SK-N-SH (cell line): ENCODE data around the gene IGF2BP2. TPM values are rescaled to one million over a fixed set of nuclear protein-coding genes. Genes with fewer than 3 reads are reported as not detected.
"Not testable (repeated sequence)": the region's sequence is repeated elsewhere in the genome, so short reads cannot be mapped to it uniquely, and the experiment has no call there.

Source experiments
- CTCF ChIA-PET: fragments of 300-600, 350-600 bp; formaldehyde crosslinking; extraction: SDS; loops from one replicate; lab custom pipeline; 2021; lab: Yijun Ruan, JAX
- POLR2A ChIA-PET: fragments of 350-600 bp; sonication (Branson Sonifier 250); formaldehyde crosslinking; extraction: SDS; loops from one replicate; lab custom pipeline; 2020; ENCODE audit warnings: antibody characterized with exemption, inconsistent platforms; lab: Yijun Ruan, JAX
- DNase-seq: peaks from one replicate; pipeline ENCODE4 v3.0.0; 2012
- H2AFZ ChIP-seq: fragments of 200-600 bp; sonication (generic); 2 replicates; pipeline ENCODE4 v1.8.1; 2016; ENCODE audit warnings: antibody characterized with exemption, mild to moderate bottlenecking, low read depth
- H3F3A ChIP-seq: fragments of 200-600 bp; sonication (generic); replicated peaks from 2 replicates; pipeline ENCODE3; 2016; ENCODE audit warnings: antibody characterized with exemption, mild to moderate bottlenecking; ENCODE audit not compliant: insufficient read depth
- H3K27ac ChIP-seq, 2 experiments: fragments of 200-500 bp in 1 of 2; fragments of 200-600 bp in 1 of 2; sonication (Bioruptor generic) in 1 of 2; sonication (generic), shearing (Covaris generic) in 1 of 2; 2 replicates each; pipeline versions ENCODE4 v1.5.1 to v1.6.1; 2014 to 2016; ENCODE audit warnings: low read depth in 2 of 2, inconsistent platforms in 1 of 2, low read length in 1 of 2, mild to moderate bottlenecking in 1 of 2, mixed read lengths in 1 of 2
- H3K27me3 ChIP-seq: fragments of 200-600 bp; sonication (generic), shearing (Covaris generic); 2 replicates; pipeline ENCODE4 v1.6.1; 2016; ENCODE audit warnings: mixed run types; ENCODE audit not compliant: insufficient read depth
- H3K36me3 ChIP-seq, 2 experiments: fragments of 200-500 bp in 1 of 2; fragments of 200-600 bp in 1 of 2; sonication (Bioruptor generic) in 1 of 2; sonication (generic) in 1 of 2; replicated peaks in 1 of 2; 2 replicates each; pipeline versions ENCODE3 to v1.5.1; 2014 to 2016; ENCODE audit warnings: low read length in 1 of 2, mild to moderate bottlenecking in 1 of 2; ENCODE audit not compliant: insufficient read depth in 2 of 2, control insufficient read depth in 1 of 2
- H3K4me1 ChIP-seq, 2 experiments: fragments of 200-500 bp in 1 of 2; fragments of 200-600 bp in 1 of 2; sonication (Bioruptor generic) in 1 of 2; sonication (generic), shearing (Covaris generic) in 1 of 2; 2 replicates each; pipeline versions ENCODE4 v1.5.1 to v1.6.1; 2014 to 2016; ENCODE audit warnings: low read depth in 1 of 2, low read length in 1 of 2, mixed run types in 1 of 2; ENCODE audit not compliant: insufficient read depth in 2 of 2, control insufficient read depth in 1 of 2
- H3K4me2 ChIP-seq: fragments of 200-600 bp; sonication (generic), shearing (Covaris generic); 2 replicates; pipeline ENCODE4 v1.6.1; 2017; ENCODE audit warnings: mixed run types
- H3K4me3 ChIP-seq, 2 experiments: fragments of 200-500 bp in 1 of 2; fragments of 200-600 bp in 1 of 2; sonication (Bioruptor generic) in 1 of 2; sonication (generic), shearing (Covaris generic) in 1 of 2; 2 replicates each; pipeline versions ENCODE4 v1.5.1 to v1.8.1; 2014 to 2016; ENCODE audit warnings: low read depth in 2 of 2, inconsistent platforms in 1 of 2, low read length in 1 of 2, mild to moderate bottlenecking in 1 of 2, mixed read lengths in 1 of 2, moderate library complexity in 1 of 2
- H3K79me2 ChIP-seq: fragments of 200-600 bp; sonication (generic); 2 replicates; pipeline ENCODE4 v1.8.1; 2017; ENCODE audit warnings: mild to moderate bottlenecking; ENCODE audit not compliant: insufficient read depth
- H3K9ac ChIP-seq: fragments of 200-600 bp; sonication (generic); 2 replicates; pipeline ENCODE4 v1.6.1; 2017; ENCODE audit warnings: mixed run types
- H3K9me2 ChIP-seq: fragments of 200-600 bp; sonication (generic); 2 replicates; pipeline ENCODE4 v1.6.1; 2017; ENCODE audit warnings: mixed run types
- H3K9me3 ChIP-seq: fragments of 200-600 bp; sonication (generic); 2 replicates; pipeline ENCODE4 v1.6.1; 2017; ENCODE audit warnings: mixed run types, mild to moderate bottlenecking, moderate library complexity
- H4K20me1 ChIP-seq: fragments of 200-600 bp; sonication (generic); 2 replicates; pipeline ENCODE4 v1.6.1; 2017; ENCODE audit warnings: mild to moderate bottlenecking, mixed run types; ENCODE audit not compliant: insufficient read depth
- CHD2 ChIP-seq: fragments of 150-350 bp; IDR thresholded peaks from 2 replicates; pipeline ENCODE4 v1.6.1; 2018; ENCODE audit warnings: low read length; ENCODE audit not compliant: partially characterized antibody
- EP300 ChIP-seq, 2 experiments: IDR thresholded peaks; 2 replicates each; pipeline versions ENCODE4 v1.4.0 to v1.6.1; 2012; ENCODE audit warnings: borderline replicate concordance in 1 of 2, low read depth in 1 of 2, low read length in 1 of 2
- FOSL2 ChIP-seq: IDR thresholded peaks from 2 replicates; pipeline ENCODE4 v1.4.0; 2012; ENCODE audit warnings: low read depth, mild to moderate bottlenecking, moderate library complexity, borderline replicate concordance
- MEF2A ChIP-seq: IDR thresholded peaks from 2 replicates; pipeline ENCODE4 v1.4.0; 2012; ENCODE audit warnings: low read depth, borderline replicate concordance
- POLR2AphosphoS5 ChIP-seq: IDR thresholded peaks from 2 replicates; pipeline ENCODE4 v1.6.1; 2012; ENCODE audit warnings: low read depth, low read length
- YY1 ChIP-seq: IDR thresholded peaks from 2 replicates; pipeline ENCODE4 v1.4.0; 2012; ENCODE audit warnings: low read depth, mild to moderate bottlenecking
- WGBS: methylation state at CpG from one replicate; pipeline ENCODE4 v1.1.6; 2017; ENCODE audit warnings: low lambda C conversion rate; 5-methylcytosine and 5-hydroxymethylcytosine counted together
- polyA plus RNA-seq, 3 experiments: library from polyadenylated mRNA; depleted of rRNA; stranded (reverse); fragments of >200 nt; gene quantifications; 2 replicates each; pipeline ENCODE4 v1.2.3, GENCODE V29; 2012
- TF ChIP-seq, protein P1 (sequence below): fragments of 150-350 bp; IDR thresholded peaks from 2 replicates; pipeline ENCODE4 v1.6.1; 2017; ENCODE audit warnings: antibody characterized with exemption, low read length, low read depth, borderline replicate concordance
- TF ChIP-seq, protein P2 (sequence below): IDR thresholded peaks from 2 replicates; pipeline ENCODE4 v1.6.1; 2012; ENCODE audit warnings: mild to moderate bottlenecking, low read depth, low read length, moderate library complexity

Gene IGF2BP2
- polyA plus RNA-seq, 1 of the 3 experiments (the other 2 are of a cell fraction): 5.4 TPM

DNA sequence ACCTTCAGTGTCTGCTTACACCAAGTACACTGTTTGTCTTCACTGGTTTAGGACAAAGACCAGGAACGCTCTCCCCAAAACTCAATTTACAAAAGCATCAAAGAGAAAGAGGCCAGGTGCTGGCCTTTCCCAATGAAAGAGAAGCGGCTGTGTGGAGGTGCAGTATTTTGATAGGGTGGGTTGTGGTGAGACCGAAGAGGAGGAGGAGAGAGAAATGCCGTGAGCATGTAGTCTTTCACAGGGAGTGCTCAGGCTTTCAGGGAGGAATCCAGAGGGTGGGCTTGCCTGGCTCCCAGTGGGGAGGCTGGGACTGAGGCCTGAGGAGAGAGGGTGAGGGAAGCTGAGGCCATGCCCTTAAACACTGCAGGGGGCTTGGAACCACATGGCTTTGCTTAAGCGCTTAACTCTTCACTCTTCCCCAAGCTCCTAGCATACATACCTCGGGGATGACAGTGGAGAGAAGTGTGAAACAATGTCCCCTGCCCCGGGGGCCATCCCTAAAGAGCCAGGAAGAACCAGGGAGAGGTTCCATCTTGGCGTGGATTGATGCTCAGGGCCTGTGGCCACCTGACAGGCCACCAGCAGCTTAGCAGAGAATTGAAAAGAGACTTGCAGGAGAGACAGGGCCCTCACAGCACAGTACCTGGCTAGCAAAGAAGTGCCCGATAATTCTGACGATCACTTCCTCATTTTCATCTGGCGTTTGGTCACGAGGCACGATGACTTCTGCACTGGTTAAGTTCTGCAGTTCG is 178.3 kb downstream of the IGF2BP2 start:
- WGBS: 89% methylated on average over 13 of the region's 14 CpGs
- Histone ChIP-seq H4K20me1 (no peaks in the 10 kb centered on the region), H3K36me3 (peaks cover 40 to 64% of the 10 kb centered on the region in 2 experiments), H3K4me2 (no peak overlapping the region), H3K9me2 (no peaks in the 10 kb centered on the region), H3F3A (peaks cover 13% of the 10 kb centered on the region), H3K27me3 (no peaks in the 10 kb centered on the region), H3K9me3 (no peaks in the 10 kb centered on the region), H3K79me2 (no peaks in the 10 kb centered on the region), H2AFZ (no peak overlapping the region), H3K9ac (no peak overlapping the region), H3K27ac (no peak overlapping the region), H3K4me3 (no peak overlapping the region), H3K4me1 (peaks cover 0 to 4% of the 10 kb centered on the region in 2 experiments; a peak in 1 of 4 replicates)
- no peak for DNase-seq
- CTCF ChIA-PET: interaction anchor here (1.1 to 4.9 kb wide), 3 partner anchors 10 to 60 kb away, joined by 3 to 36 read pairs (median 3); partner anchors contain the start of gene SENP2
- no peak for TF ChIP-seq MEF2A
- no peak for TF ChIP-seq FOSL2
- TF ChIP-seq, protein P1, sequence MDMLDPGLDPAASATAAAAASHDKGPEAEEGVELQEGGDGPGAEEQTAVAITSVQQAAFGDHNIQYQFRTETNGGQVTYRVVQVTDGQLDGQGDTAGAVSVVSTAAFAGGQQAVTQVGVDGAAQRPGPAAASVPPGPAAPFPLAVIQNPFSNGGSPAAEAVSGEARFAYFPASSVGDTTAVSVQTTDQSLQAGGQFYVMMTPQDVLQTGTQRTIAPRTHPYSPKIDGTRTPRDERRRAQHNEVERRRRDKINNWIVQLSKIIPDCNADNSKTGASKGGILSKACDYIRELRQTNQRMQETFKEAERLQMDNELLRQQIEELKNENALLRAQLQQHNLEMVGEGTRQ: no peak
- TF ChIP-seq EP300 (IDR thresholded peaks at IDR 0.05; ENCODE audit: borderline replicate concordance in 1 of 2, low read depth in 1 of 2, low read length in 1 of 2): no peak
- POLR2A ChIA-PET: no interaction called here

DNA sequence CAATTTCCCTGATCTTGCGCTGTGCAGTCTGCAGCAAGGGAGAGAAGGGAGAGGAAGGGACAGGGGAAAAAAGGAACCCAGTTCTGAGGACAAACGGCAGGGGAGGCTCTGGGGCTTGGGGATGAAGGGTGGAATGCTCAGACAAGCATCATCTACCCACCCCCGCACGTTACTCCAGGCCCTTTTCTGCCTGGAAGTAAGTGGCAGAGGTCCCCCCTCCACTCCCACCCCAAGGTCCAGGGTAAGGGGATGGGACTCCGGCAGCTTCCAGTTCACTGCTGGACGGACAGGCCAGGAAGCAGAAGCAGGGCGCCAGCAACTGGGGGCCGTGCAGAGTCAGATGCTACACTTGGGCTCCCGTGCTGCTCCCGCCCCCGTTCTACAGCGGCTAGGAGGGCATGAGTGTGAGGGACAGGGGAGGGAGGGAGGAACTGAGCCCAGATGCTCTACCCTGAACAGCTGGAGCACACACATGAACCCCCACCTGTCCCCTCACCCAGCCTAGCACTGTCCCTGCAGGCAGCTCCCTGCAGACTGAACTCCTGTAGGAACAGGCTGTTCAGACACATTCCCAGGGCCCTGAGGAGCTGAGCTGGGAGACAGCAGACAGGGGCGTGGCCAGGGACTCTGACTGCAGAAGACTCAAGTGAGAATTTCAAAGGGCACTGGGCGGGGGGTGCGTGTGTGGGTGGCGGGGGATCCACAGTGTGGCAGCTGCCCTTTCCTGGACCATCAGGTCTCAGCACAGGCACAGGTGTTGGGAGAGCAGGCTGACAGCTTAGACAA is 179.1 kb downstream of the IGF2BP2 start:
- no peak overlapping the region for H3K4me2 ChIP-seq
- H3K4me3 ChIP-seq: no peak overlapping the region
- peaks cover 0 to 4% of the 10 kb centered on the region in 2 experiments; a peak in 1 of 4 replicates for H3K4me1 ChIP-seq
- peaks cover 13% of the 10 kb centered on the region for H3F3A ChIP-seq
- no peaks in the 10 kb centered on the region for H3K79me2 ChIP-seq
- H2AFZ ChIP-seq: no peak overlapping the region
- H3K27me3 ChIP-seq: no peaks in the 10 kb centered on the region
- no peak overlapping the region for H3K9ac ChIP-seq
- H4K20me1 ChIP-seq: no peaks in the 10 kb centered on the region
- H3K9me3 ChIP-seq: no peaks in the 10 kb centered on the region
- 95% methylated on average over 7 of the region's 16 CpGs for WGBS
- ChIA-PET POLR2A (no interaction called here), CTCF (interaction anchor here (1.1 to 4.9 kb wide), 2 partner anchors 9 to 15 kb away, joined by 3 to 36 read pairs; no protein-coding TSS in a partner anchor)
- H3K9me2 ChIP-seq: no peaks in the 10 kb centered on the region
- peak; percentile 36 for DNase-seq
- no peak overlapping the region for H3K27ac ChIP-seq
- peaks cover 37 to 58% of the 10 kb centered on the region in 2 experiments for H3K36me3 ChIP-seq
- TF ChIP-seq, protein P2, sequence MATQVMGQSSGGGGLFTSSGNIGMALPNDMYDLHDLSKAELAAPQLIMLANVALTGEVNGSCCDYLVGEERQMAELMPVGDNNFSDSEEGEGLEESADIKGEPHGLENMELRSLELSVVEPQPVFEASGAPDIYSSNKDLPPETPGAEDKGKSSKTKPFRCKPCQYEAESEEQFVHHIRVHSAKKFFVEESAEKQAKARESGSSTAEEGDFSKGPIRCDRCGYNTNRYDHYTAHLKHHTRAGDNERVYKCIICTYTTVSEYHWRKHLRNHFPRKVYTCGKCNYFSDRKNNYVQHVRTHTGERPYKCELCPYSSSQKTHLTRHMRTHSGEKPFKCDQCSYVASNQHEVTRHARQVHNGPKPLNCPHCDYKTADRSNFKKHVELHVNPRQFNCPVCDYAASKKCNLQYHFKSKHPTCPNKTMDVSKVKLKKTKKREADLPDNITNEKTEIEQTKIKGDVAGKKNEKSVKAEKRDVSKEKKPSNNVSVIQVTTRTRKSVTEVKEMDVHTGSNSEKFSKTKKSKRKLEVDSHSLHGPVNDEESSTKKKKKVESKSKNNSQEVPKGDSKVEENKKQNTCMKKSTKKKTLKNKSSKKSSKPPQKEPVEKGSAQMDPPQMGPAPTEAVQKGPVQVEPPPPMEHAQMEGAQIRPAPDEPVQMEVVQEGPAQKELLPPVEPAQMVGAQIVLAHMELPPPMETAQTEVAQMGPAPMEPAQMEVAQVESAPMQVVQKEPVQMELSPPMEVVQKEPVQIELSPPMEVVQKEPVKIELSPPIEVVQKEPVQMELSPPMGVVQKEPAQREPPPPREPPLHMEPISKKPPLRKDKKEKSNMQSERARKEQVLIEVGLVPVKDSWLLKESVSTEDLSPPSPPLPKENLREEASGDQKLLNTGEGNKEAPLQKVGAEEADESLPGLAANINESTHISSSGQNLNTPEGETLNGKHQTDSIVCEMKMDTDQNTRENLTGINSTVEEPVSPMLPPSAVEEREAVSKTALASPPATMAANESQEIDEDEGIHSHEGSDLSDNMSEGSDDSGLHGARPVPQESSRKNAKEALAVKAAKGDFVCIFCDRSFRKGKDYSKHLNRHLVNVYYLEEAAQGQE: no peak
- no peak for TF ChIP-seq CHD2
- no peak for TF ChIP-seq POLR2AphosphoS5
- no peak for TF ChIP-seq YY1
- TF ChIP-seq, protein P1: no peak

DNA sequence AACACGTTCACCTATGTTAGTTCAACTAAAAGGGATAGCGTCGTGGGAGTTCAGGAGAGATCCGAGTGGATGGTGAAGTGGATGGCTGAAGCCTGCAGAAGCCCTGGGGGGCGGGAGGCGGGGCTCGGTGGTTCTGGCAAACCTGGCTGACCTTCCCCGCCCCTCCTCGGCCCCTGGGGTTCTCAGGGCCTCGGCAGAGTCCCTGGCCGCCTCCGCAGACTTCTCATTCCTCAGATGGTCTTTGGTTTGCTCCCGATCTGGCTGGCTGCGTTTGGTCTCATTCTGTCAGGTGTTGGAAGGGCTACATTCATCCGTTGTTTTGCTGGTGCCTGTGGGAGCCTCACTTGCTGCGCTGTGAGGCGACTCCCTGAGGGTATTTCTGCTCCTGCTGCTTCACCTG is 179.7 kb downstream of the IGF2BP2 start:
- CTCF ChIA-PET: interaction anchor here (3.9 to 4.9 kb wide), 2 partner anchors 15 kb away, joined by 23 to 36 read pairs; no protein-coding TSS in a partner anchor
- H3K36me3 ChIP-seq: peaks cover 37 to 52% of the 10 kb centered on the region in 2 experiments
- 93% methylated on average over 12 of the region's 17 CpGs for WGBS

More for the DNA sequence above, 179.7 kb downstream of the IGF2BP2 start:
- H3F3A ChIP-seq, DNase-seq, H3K27me3 ChIP-seq, H2AFZ ChIP-seq, H3K4me2 ChIP-seq, H3K9ac ChIP-seq, H3K27ac ChIP-seq, POLR2A ChIA-PET, H3K4me3 ChIP-seq, H4K20me1 ChIP-seq, H3K9me2 ChIP-seq, H3K4me1 ChIP-seq, H3K79me2 ChIP-seq, H3K9me3 ChIP-seq: not testable (repeated sequence)
